Small intestine (tissue), 7 donors: ENCODE results near the gene FOXF2. TPM values are rescaled to one million over a fixed set of nuclear protein-coding genes. Genes with fewer than 3 reads are reported as not detected.

ENCODE experiments used
- DNase-seq, 2 donors: peaks; one replicate each; pipeline versions ENCODE4 v3.0.0 to v3.0.0-alpha.2; 2013
- FAIRE-seq: peaks from 2 replicates; lab custom pipeline; 2012; peaks lifted over from hg19 to GRCh38; lab: Jason Lieb, UNC
- H3K27ac ChIP-seq, 3 donors: one replicate each; pipeline ENCODE4 v1.5.1; 2013; ENCODE audit warnings: low read length in 2 of 3, mild to moderate bottlenecking in 2 of 3, control low read depth in 1 of 3, inconsistent platforms in 1 of 3, low read depth in 1 of 3, moderate library complexity in 1 of 3
- H3K27me3 ChIP-seq, 3 donors: one replicate each; pipeline ENCODE4 v1.6.1; 2013; ENCODE audit warnings: low read length in 3 of 3, inconsistent platforms in 1 of 3; ENCODE audit not compliant: control insufficient read depth in 3 of 3, insufficient read depth in 3 of 3
- H3K36me3 ChIP-seq, 3 donors: one replicate each; pipeline ENCODE4 v1.6.1; 2013; ENCODE audit warnings: low read length in 3 of 3, inconsistent platforms in 1 of 3, low read depth in 1 of 3, mild to moderate bottlenecking in 1 of 3, moderate library complexity in 1 of 3; ENCODE audit not compliant: control insufficient read depth in 3 of 3, insufficient read depth in 2 of 3
- H3K4me1 ChIP-seq, 3 donors: one replicate each; pipeline ENCODE4 v1.6.1; 2013; ENCODE audit warnings: low read length in 2 of 3, inconsistent platforms in 1 of 3, low read depth in 1 of 3, mild to moderate bottlenecking in 1 of 3, moderate library complexity in 1 of 3; ENCODE audit not compliant: control insufficient read depth in 3 of 3, insufficient read depth in 2 of 3
- H3K4me3 ChIP-seq, 3 donors: one replicate each; pipeline ENCODE4 v1.5.1; 2013; ENCODE audit warnings: low read length in 3 of 3, control low read depth in 1 of 3, inconsistent platforms in 1 of 3, low read depth in 1 of 3, mild to moderate bottlenecking in 1 of 3, moderate library complexity in 1 of 3
- H3K9me3 ChIP-seq, 2 donors: one replicate each; pipeline ENCODE4 v1.6.1; 2013; ENCODE audit warnings: low read depth in 1 of 2, low read length in 1 of 2; ENCODE audit not compliant: control insufficient read depth in 2 of 2, insufficient read depth in 1 of 2
- WGBS, 3 donors: extraction: QIAGEN DNeasy Blood & Tissue Kit; methylation state at CpG; one replicate each; pipeline ENCODE4 v1.1.7; 2013; 5-methylcytosine and 5-hydroxymethylcytosine counted together
- polyA plus RNA-seq, 4 donors: library from polyadenylated mRNA; stranded (reverse) in 3 of 4; unstranded in 1 of 4; fragments of 200-250 nt in 3 of 4; fragments of 120-200 nt in 1 of 4; gene quantifications; one replicate each; pipeline versions ENCODE4 v1.2.1 to v1.2.3, GENCODE V29; 2013
- donor health status: healthy with polysubstance abuse.
- donor health status: control.
- donor health status: control.
- donor health status: Bipolar disorder and iron deficiency.
- donor health status: healthy.

FOXF2 gene
- polyA plus RNA-seq, 4 donors, result 0.45 to 23.3 (median 8.3) TPM

GRCh38 chr6:1385129-1386037 is 4.0 kb upstream of the FOXF2 start:
- peaks cover 27 to 90% (median 41%) of the 10 kb centered on the region in 3 donors for H3K27me3 ChIP-seq
- WGBS, 3 donors, result 12 to 22% (median 14%) methylated on average over 38 to 39 of the region's 39 CpGs
- peak in 1 of 2 donors; percentile 18 for DNase-seq

GRCh38 chr6:1386038-1386709 is 3.2 kb upstream of the FOXF2 start:
- H3K27me3 ChIP-seq, result peaks cover 33 to 86% (median 43%) of the 10 kb centered on the region in 3 donors
- no peak overlapping the region for H3K4me3 ChIP-seq
- peaks cover 0 to 4% (median 0%) of the 10 kb centered on the region in 3 donors for H3K36me3 ChIP-seq
- H3K4me1 ChIP-seq, result peaks cover 0 to 7% (median 0%) of the 10 kb centered on the region in 3 donors
- FAIRE-seq (no peak), DNase-seq (no peak)
- H3K27ac ChIP-seq, result peak overlapping the region in 2 of 3 donors; percentile 80 to 85
- H3K9me3 ChIP-seq, result no peaks in the 10 kb centered on the region
- WGBS, 3 donors, result 41 to 57% (median 53%) methylated on average over 4 of the region's 4 CpGs

More at GRCh38 chr6:1385129-1386037, 4.0 kb upstream of the FOXF2 start:
- no peaks in the 10 kb centered on the region for H3K9me3 ChIP-seq
- peak overlapping the region in 1 of 3 donors; percentile 13 for H3K4me3 ChIP-seq
- H3K4me1 ChIP-seq, result peaks cover 0 to 7% (median 0%) of the 10 kb centered on the region in 3 donors
- no peak for FAIRE-seq
- H3K27ac ChIP-seq, result peak overlapping the region in 2 of 3 donors; percentile 80 to 85
- H3K36me3 ChIP-seq, result no peaks in the 10 kb centered on the region

GRCh38 chr6:1387538-1387875 is 1.9 kb upstream of the FOXF2 start:
- WGBS, 3 donors, result 12 to 25% (median 18%) methylated on average over 11 of the region's 11 CpGs
- DNase-seq (no peak), FAIRE-seq (no peak)
- H3K27ac ChIP-seq, result peak overlapping the region in 2 of 3 donors; percentile 66 to 80
- H3K4me1 ChIP-seq, result peaks cover 0 to 4% (median 0%) of the 10 kb centered on the region in 3 donors
- no peaks in the 10 kb centered on the region for H3K9me3 ChIP-seq
- peaks cover 44 to 88% (median 52%) of the 10 kb centered on the region in 3 donors for H3K27me3 ChIP-seq
- H3K36me3 ChIP-seq, result peaks cover 0 to 10% (median 0%) of the 10 kb centered on the region in 3 donors
- H3K4me3 ChIP-seq, result peak overlapping the region in 1 of 3 donors; percentile 29

GRCh38 chr6:1387876-1388629 is 1.3 kb upstream of the FOXF2 start:
- H3K4me1 ChIP-seq, result peaks cover 0 to 3% (median 0%) of the 10 kb centered on the region in 3 donors

GRCh38 chr6:1388630-1389368 is 577 bp upstream of the FOXF2 start:
- Histone ChIP-seq H3K4me3 (peak overlapping the region in 2 of 3 donors; percentile 2 to 44), H3K9me3 (no peaks in the 10 kb centered on the region), H3K36me3 (peaks cover 0 to 22% (median 0%) of the 10 kb centered on the region in 3 donors), H3K27me3 (peaks cover 47 to 87% (median 48%) of the 10 kb centered on the region in 3 donors), H3K4me1 (no peaks in the 10 kb centered on the region), H3K27ac (peak overlapping the region in 2 of 3 donors; percentile 66 to 72)
- DNase-seq (peak in 1 of 2 donors; percentile 31), FAIRE-seq (no peak)
- WGBS, 3 donors, result 2 to 7% (median 4%) methylated on average over 33 to 36 of the region's 36 CpGs

More at GRCh38 chr6:1387876-1388629, 1.3 kb upstream of the FOXF2 start:
- FAIRE-seq, result no peak
- Histone ChIP-seq H3K9me3 (no peaks in the 10 kb centered on the region), H3K27me3 (peaks cover 45 to 87% (median 48%) of the 10 kb centered on the region in 3 donors), H3K27ac (peak overlapping the region in 2 of 3 donors; percentile 66 to 80), H3K4me3 (peak overlapping the region in 2 of 3 donors; percentile 2 to 44), H3K36me3 (peaks cover 0 to 15% (median 0%) of the 10 kb centered on the region in 3 donors)
- peak in 1 of 2 donors; percentile 26 for DNase-seq
- WGBS, 3 donors, result 6 to 10% (median 7%) methylated on average over 18 to 20 of the region's 20 CpGs

GRCh38 chr6:1390133-1390945 is 963 bp downstream of the FOXF2 start:
- H3K27ac ChIP-seq, result peak overlapping the region; percentile 35 to 89 (median 73)
- H3K4me3 ChIP-seq, result peak overlapping the region; percentile 39 to 61 (median 47)

More at GRCh38 chr6:1390133-1390945, 963 bp downstream of the FOXF2 start:
- Histone ChIP-seq H3K4me1 (no peaks in the 10 kb centered on the region), H3K9me3 (no peaks in the 10 kb centered on the region), H3K36me3 (peaks cover 0 to 29% (median 0%) of the 10 kb centered on the region in 3 donors), H3K27me3 (peaks cover 37 to 86% (median 43%) of the 10 kb centered on the region in 3 donors)
- WGBS, 3 donors, result 1 to 5% (median 2%) methylated on average over 66 to 106 of the region's 106 CpGs
- FAIRE-seq (no peak), DNase-seq (peak in 1 of 2 donors; percentile 46)
